DND-41 (cell line): ENCODE data around the gene RAB6B.

Source experiments
- CTCF ChIP-seq: IDR thresholded peaks from 2 replicates; pipeline ENCODE4 v1.5.1; 2012; ENCODE audit warnings: borderline replicate concordance, low read length, moderate library complexity, mild to moderate bottlenecking; ENCODE audit not compliant: poor library complexity, severe bottlenecking; ENCODE audit errors: extremely low read depth
- EZH2 ChIP-seq: IDR thresholded peaks from 3 replicates; pipeline ENCODE4 v1.6.1; 2012; ENCODE audit warnings: borderline replicate concordance, low read depth, mild to moderate bottlenecking, moderate library complexity, low read length, inconsistent platforms; ENCODE audit not compliant: severe bottlenecking

- TF ChIP-seq CTCF, result no peak
- TF ChIP-seq EZH2, result no peak
These were observed 62.9 kb downstream of the RAB6B start for GRCh38 chr3:133832802-133833144.
